Activated CD8-positive, alpha-beta memory T cell treated with anti-CD3 and anti-CD28 coated beads, Interleukin-2, amount 50 U/mL, for 48 hours (primary cell): Measurements from ENCODE around the gene RAB27A.

Experiments
- DNase-seq: peaks from one replicate; pipeline ENCODE4 v3.0.0-alpha.2; 2020

The RAB27A gene

DNA sequence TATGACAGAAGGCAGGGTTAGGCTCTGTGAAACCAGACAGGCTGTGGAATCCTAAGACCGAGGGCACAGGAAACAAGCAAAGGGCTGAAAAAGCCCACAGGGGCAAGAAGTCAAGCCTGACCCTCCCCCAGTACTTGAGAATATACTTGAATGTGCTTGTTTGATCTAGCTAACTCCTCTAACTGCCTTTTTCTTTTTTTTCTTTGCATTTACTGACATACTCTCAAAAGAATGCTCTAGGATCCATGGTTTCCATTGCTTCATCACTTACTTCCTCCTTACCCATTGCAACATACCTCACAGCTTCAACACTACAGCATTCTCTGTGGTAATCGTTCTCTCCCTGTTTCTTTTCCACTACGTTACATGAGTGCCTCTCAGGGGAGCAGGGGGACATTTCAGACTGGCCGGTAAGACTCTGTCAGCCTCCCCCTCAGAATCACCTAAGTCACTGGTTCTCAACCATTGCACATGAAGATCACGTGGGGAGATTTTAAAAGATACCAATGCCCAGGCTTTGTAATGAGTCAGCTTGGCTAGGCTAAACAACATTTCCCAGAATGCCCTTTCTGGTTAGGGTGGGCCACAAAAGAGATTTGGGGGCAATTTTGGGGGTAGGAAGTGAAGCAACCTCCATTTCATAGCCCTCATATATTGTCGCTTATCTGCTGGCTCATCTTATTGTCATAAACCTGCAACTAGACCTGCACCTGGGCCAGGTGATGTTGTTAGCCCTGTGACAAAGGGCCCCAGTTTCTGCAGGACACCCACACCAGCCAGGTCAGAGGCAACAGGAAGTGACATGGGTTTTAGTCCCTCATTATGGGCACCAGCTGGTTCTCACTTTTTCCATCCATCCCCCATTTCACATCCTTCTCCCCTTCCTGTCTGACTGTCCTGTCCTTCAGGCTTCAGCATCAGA lies 68.3 kb downstream of the RAB27A start:
- DNase-seq = peak; percentile 77

DNA sequence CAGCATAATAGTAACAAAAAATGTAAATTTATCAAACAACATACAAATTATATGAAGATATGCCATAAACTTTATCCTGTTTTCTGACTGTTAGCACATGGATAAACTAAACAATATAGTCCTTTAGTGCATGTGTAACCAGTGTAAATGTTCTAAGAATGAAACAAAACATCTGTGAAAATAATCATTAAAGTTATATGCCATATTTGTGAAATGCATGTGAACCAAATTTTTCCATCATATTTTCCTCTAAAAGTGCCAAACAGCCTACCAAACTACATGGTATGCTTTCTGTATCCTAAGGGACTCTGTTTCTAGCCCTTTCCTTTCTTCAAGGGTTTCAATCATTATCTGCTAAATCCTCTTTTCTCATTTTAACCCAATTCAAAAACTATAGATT lies 69.0 kb downstream of the RAB27A start:
- no peak for DNase-seq

DNA sequence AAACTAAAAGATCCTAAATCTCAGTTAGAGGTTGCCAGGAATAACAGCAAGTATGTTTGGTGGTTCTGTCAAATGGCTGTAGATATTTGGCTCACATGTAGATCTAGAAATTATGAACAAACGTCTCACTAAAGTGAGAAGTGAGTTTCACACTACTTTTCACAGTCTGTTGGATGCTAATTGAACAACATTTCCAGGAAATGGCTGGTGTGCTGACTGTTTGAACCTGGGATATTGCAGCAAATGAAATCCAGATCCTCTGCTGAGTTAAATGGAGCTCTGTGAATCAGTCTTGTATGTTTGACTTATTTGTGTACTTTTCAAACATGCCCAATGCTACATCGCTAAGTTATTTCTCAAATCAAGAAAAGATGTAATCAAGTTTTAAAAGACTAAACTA lies 71.6 kb downstream of the RAB27A start:
- DNase-seq = no peak

DNA sequence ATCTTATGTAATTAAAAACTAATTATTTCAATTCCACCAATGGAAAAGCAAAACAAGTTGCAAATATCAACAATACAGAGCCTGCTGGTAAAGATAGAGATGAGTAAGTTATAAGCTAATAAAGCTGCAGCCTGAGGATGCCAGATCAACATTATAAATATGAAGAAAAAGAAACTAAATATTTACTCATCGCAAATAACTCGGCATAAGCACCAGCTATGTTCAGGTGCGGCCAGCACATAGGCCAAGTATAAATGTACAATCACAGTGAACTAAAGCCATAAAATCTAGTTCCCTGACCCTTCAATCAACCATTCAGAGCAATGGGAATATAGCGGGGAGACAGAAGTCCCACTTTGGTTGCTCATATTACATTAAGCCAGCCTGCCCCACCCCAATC lies 85.1 kb downstream of the RAB27A start:
- no peak for DNase-seq

DNA sequence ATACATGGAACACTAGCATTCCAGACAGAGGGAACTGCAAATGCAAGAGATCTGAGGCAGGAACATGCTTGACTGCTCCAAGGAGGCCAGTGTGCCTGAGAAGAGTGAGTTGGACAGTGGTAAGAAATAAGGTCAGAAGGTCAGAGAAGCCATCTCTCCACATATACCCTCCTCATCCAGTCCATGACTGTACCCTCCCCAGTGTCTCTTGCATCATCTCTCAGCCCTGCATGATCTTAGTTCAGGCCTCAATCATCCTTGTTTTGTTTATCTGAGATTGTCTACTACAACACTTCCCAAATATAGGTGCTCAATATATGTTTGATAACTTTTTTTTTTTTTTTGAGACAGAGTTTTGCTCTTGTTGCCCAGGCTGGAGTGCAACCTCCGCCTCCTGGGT lies 87.4 kb downstream of the RAB27A start:
- DNase-seq = no peak

DNA sequence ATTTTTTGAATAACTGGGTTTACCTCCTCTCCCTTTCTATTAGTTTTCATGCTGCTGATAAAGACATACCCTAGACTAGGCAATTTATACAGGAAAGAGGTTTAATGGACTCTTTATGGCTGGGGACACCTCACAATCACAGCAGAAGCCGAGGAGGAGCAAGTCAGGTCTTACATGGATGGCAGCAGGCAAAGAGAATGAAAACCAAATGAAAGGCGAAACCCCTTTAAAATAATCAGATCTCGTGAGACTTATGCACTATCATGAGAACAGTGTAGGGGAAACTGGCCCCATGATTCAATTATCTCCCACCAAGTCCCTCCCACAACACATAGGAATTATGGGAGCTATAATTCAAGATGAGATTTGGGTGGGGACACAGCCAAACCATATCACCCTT lies 90.9 kb downstream of the RAB27A start:
- no peak for DNase-seq

DNA sequence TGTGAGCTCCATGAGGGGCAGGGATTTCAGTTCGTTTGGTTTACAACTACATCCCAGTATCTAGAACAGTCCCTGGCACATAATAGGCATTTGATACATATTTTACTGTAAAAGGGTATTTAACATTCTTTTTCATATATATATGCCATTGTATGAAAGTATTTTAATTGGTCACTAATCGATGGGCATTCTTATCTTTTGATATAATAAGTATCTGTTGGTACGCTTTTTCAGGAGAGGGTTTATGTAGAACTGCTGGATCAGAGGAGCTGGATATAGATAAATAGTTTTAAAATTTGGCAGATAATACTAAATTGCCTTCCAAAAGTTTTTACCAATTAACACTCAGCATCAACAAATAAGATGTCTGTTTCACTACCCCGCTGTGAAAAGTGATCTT lies 91.9 kb downstream of the RAB27A start:
- DNase-seq = no peak

DNA sequence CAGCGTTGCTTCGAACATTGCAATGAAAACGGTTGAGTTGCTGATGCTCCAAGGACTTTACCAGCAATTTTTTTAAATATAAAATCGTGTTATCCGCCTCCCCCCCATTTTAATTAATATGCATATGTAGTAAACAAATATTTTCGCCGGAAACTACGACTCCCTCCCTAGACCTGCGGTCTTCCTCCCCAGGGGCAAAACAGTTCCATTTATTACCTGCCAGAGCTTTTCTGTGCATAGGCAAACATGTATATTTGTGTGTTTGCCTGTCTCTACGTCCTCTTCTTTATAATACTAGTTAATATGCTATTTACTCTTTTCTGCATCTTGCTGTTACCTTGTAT lies 92.3 kb downstream of the RAB27A start:
- no peak for DNase-seq

DNA sequence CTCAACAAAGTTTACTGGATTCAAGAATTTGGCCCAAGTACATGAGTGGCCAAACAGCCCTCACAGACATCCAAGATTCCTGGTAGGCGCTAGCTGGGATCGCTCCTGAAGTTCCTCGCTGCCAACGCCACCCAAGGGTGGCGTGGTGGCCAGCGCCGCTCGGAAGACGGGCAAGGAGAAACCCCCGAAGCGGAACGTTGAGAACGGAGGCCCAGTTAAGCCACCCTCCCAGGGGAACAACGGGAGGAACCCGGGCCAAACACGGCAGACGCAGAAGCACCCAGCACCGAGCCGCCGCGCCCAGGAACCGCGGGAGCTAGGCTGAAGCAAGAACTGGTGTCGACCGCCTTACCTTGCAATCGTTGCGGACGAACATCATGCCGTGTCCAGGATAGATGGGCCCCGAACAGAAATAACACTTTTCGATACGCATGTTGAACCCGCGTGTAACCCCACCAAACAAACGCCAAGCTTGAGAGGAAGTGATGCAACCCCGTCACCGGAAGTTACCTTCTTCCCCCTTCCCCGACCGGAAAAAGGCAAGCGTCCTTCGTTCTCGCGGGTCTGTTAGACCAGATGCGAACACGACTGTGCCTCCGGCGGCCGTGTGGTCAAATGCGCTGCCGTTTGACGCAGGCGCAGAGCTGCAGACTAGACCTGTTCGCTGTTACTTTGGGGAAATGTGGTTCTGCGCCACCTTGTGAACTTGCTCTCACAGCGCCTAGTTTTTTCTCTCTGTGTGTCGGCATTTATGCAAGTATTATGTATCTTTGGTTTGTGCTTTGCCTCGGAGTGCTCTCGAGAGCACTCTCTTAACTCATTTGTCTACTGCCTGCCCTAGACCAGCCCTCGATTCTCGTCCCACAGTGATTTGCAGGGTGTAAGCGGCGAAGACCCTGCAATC lies 92.9 kb downstream of the RAB27A start, which contains the start of gene RSL24D1:
Gene RSL24D1, minus strand, starts transcription at position 484 of the 904 bp plus-strand sequence. Its CDS starts 51 bp downstream, at position 433.
- DNase-seq = peak; percentile 94

DNA sequence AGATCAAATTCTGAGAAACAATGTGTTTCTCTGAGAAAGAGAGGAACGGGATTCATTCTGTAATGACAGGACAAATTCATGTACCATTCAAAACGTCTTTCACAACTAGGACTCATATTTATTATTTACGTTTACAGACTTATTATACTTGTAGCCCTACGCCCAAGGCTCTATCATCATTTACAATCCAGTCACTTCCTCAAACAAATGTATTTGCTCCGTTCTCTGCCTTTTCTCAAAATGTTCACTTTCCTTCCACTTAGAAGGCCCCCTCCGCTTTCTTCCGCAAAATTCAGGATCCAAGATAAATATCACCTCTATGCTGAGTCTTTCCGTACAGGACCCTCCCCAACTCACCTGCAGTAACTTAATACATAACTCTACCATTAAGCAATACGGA lies 93.6 kb downstream of the RAB27A start:
- no peak for DNase-seq

DNA sequence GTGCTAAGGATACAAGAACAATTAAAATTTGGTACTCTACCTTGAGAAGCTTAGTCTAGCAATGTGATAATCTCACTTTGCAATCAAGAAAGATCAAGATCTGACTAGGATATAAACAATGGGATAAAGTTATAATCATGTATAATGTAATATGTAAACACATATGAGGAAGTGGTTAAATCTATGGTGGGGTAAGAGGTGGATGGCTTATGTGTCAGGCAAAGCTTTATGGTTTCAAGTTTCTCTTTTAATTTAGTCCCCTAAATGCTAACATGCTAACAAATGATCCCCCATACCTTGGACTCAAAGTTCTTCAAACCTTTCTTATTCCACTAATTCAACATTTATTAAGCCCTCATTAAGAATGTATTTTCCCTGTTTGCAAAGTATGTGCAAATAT lies 95.4 kb downstream of the RAB27A start:
- no peak for DNase-seq

DNA sequence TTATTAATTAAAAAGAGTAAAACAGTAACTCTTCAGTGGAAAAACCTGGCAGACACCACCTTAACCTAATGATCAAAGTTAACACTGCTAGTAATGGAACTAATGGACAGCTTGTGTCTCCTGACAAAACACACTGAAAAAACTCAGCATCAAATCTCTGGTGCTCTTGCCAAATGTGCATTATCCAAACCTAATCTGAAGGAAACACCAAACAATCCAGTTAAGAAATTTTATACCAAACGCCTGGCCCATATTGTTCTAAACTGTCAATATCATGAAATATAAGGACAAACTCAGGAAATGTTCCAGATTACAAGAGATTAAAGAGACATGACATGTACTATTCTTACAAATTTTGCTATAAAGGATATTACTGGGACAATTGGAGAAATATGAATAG lies 103.3 kb downstream of the RAB27A start:
- no peak for DNase-seq

DNA sequence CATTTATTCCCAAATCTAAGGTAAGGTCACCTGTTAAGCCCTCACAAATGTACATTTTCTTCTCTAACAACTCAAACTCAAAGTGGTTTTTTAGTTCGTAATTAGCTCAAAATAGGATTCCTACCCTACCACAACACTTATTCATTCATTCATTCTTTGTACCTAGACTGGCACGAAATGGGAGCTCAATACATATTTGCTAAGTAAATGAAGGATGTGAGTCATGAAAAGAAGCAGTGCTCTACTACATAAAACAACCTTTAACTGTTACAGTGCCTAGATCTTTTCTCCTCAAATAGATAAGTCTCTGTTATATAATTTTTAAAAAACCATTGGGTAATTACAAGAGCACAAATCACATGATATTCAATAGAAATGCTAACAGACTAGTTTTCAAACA lies 105.9 kb downstream of the RAB27A start:
- DNase-seq = no peak

DNA sequence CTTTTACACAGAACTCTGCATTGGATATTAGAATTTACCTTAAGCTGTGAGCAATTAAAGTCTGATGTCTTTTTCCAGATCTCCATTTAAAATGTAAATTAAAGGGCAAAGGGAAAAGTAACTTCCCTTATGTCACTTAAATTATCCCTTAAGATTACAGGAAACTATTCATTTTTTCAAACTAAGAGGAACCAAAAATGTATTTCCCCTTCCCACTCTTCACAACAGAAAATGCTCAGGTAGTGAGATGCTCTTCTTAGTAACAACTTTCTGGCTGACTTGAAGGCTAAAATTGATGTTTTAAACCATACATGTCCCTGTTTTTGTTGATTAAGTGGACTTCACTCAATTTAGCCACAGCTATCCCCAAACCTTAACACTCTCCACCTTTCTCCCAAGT lies 110.5 kb downstream of the RAB27A start:
- no peak for DNase-seq

DNA sequence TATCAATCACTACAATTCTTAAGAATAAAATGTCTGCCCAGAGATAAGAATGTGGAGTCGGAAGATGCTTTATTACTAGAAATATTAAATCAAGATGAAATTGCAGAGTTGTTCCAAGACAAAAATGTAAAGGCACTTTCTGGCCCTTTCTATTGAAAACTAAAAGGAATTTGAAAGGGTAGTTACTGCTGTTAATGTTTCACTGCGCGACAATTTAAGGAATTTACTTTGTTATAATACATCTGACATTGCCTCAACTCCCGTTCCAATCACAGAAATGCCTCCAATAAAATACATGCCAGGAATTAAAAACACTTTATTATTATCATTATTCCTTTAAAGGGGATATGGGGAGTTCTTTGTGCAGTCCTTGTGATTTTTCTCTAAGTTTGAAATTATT lies 119.3 kb downstream of the RAB27A start:
- no peak for DNase-seq

DNA sequence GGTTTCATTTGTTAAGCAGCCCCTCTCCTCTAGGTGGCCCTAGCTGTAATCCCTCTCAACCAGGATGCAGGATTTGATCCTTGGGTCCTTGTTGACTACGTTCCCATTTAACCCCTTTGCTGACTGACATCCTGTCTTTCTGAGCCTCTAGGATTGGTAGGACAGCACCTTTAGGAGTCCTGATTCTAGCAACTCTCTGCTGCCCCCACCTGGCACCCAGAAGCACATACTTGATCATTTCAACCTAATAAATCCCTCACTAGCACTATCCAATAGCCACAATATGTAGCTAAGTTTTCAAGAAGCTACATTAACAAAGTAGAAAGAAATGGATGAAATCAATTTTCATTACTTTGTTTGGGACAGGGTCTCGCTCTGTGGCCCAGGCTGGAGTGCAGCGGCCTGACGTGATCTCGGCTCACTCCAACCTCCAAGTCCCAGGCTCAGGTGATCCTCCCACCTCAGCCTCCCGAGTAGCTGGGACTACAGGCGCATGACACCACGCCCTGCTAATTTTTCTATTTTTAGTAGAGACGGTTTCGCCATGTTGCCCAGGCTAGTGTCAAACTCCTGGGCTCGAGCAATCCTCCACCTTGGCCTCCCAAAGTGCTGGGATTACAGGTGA lies 121.2 kb downstream of the RAB27A start:
- DNase-seq = peak; percentile 66

DNA sequence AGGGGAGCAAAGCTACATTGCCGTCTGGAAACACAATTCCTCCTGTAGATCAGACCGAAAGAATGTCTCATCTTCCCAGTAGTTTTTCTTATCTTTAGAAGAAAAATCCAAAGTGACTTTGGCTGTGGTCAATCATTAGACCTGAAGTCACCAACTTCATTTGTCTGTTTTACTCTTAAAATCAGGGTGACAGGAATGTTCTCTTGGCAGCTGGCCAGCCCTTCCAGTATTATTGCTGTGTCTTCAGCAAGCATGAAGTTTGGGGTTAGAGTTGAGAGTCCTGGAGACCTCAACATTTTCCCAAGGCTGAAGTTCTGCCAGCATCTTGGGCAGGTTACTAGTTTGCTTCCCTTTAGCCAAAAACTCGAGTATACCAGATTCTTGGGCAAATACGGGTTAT lies 125.3 kb downstream of the RAB27A start:
- no peak for DNase-seq
